OCI-LY3 (cell line): ENCODE data around the gene GID8.

Experiments used
- EZH2phosphoT487 ChIP-seq: fragments of 200-600 bp; shearing (Covaris generic); IDR thresholded peaks from 2 replicates; pipeline ENCODE4 v1.6.1; 2018; ENCODE audit warnings: antibody characterized with exemption, mixed run types, low read depth
- TF ChIP-seq, protein P1 (sequence below): fragments of 200-600, 300-600 bp; sonication (generic); IDR thresholded peaks from 2 replicates; pipeline ENCODE4 v1.5.1; 2014; ENCODE audit warnings: antibody characterized with exemption, low read length, low read depth

DNA sequence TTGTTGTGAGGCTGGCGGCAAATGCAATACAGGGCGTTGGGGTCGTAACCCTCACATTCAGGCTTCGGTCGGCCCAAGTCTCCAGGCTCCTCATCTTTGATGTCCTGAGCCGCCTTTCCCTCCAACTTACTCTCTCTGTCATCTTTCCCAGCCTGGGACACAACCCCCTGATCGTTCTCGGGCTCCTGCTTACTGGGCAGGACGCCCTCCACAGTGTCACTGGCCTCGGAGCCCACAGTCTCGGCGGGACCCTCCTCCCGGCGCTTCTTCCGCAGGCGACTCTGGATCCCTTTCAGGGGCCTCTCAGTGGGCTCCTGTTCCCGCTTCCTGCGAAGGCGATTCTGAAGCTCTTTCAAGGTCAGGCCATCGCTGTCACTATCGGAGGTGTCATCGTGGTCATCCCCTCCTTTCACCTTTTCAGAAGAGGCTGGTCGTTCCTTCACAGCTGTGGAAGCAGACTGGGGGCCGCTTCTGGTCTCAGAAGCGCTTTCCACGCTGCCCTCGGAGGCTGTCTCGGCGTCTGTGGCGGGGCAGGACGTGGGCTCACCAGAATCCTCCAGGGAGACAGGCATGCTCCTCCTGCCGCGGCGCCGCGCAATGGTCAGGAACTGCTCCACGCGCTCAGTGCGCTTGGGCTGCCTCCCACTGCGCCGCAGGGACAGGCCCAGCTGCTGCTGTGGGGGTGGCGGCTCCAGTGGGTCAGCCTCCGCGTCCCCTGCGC is 27.0 kb upstream of the GID8 start:
- TF ChIP-seq, protein P1, sequence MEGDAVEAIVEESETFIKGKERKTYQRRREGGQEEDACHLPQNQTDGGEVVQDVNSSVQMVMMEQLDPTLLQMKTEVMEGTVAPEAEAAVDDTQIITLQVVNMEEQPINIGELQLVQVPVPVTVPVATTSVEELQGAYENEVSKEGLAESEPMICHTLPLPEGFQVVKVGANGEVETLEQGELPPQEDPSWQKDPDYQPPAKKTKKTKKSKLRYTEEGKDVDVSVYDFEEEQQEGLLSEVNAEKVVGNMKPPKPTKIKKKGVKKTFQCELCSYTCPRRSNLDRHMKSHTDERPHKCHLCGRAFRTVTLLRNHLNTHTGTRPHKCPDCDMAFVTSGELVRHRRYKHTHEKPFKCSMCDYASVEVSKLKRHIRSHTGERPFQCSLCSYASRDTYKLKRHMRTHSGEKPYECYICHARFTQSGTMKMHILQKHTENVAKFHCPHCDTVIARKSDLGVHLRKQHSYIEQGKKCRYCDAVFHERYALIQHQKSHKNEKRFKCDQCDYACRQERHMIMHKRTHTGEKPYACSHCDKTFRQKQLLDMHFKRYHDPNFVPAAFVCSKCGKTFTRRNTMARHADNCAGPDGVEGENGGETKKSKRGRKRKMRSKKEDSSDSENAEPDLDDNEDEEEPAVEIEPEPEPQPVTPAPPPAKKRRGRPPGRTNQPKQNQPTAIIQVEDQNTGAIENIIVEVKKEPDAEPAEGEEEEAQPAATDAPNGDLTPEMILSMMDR, result no peak
- TF ChIP-seq EZH2phosphoT487, result no peak
